Measurements from ENCODE around the gene STRIP2.

DNA sequence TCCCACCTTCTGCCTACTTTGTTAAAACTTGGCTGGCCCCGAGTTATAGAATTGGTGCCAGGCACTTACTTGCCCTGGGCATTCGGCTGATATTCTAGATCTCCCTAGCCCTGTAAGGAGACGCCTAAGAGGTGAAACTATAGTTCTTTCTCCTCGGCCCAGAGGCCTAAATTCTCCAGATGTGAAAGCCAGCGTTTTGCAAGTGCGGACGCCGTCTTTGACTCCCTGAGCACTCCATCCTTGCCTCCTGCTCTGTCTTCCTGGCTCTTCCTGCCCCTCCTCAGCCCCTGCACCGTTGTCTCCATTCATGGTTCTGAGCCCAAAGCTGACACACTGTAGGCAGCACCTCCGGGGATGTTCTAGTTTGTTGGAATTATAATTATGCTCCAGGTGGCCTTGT is 79.3 kb downstream of the STRIP2 start:
- TF ChIP-seq YY1 (IDR thresholded peaks at IDR 0.05; ENCODE audit: low read depth), result no peak
- TF ChIP-seq TEAD4 (IDR thresholded peaks at IDR 0.05), result no peak
- no peak for TF ChIP-seq EP300 (IDR thresholded peaks at IDR 0.05; ENCODE audit: borderline replicate concordance)
- TF ChIP-seq, protein P1, sequence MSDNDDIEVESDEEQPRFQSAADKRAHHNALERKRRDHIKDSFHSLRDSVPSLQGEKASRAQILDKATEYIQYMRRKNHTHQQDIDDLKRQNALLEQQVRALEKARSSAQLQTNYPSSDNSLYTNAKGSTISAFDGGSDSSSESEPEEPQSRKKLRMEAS (IDR thresholded peaks at IDR 0.05), result no peak

All from Ishikawa (cell line).